Pulmonary artery endothelial cell (primary cell): ENCODE data around the gene PITHD1. TPM values are rescaled to one million over a fixed set of nuclear protein-coding genes. Genes with fewer than 3 reads are reported as not detected.
"Not testable (repeated sequence)": the region's sequence is repeated elsewhere in the genome, so short reads cannot be mapped to it uniquely, and the experiment has no call there.

Source experiments
- DNase-seq: peaks from one replicate; pipeline ENCODE4 v3.0.0-alpha.2; 2011; ENCODE audit warnings: low read depth, low spot score
- total RNA-seq: library from RNA; depleted of rRNA; stranded (reverse); fragments of >200 nt; gene quantifications from 2 replicates; pipeline ENCODE4 v1.2.3, GENCODE V29; 2014

Gene PITHD1, protein sequence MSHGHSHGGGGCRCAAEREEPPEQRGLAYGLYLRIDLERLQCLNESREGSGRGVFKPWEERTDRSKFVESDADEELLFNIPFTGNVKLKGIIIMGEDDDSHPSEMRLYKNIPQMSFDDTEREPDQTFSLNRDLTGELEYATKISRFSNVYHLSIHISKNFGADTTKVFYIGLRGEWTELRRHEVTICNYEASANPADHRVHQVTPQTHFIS
- total RNA-seq: 45.6 and 48.2 TPM in 2 replicates

DNA sequence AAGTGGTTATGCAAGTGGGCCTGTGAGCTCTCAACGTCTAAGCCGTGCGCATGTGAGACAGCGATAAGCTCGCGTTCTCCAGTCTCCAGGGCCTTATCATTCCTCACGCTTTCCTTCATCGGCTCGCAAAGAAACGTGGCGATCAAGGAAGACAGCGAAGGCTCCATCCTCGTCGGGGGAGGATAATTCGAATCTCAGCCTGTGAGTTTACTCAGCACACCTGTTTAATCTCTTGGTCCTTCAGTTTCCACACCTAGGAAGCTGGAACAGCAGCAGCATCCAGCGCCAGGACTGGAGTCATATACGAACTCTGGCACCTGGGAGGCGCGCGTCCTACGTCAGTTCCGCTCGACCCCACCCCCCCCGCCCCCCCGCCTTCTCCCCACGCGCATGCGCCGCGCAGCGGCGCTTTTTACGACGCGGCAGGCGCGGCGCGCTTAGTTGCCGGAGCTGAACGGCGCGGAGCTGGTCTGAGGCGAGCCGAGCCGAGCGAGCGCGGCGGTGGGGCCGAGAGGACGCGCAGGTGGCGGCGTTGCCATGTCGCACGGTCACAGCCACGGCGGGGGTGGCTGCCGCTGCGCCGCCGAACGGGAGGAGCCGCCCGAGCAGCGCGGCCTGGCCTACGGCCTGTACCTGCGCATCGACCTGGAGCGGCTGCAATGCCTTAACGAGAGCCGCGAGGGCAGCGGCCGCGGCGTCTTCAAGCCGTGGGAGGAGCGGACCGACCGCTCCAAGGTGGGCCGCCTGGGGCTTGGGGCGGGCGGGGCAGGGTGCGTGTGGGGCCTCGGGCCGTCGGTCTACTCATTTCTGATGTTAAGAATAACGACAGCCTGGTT, at the start of gene PITHD1:
PITHD1 (plus strand) TSS at position 440 of the 836 bp plus-strand sequence; CDS start at position 538, 98 bp downstream.
- no peak for DNase-seq

DNA sequence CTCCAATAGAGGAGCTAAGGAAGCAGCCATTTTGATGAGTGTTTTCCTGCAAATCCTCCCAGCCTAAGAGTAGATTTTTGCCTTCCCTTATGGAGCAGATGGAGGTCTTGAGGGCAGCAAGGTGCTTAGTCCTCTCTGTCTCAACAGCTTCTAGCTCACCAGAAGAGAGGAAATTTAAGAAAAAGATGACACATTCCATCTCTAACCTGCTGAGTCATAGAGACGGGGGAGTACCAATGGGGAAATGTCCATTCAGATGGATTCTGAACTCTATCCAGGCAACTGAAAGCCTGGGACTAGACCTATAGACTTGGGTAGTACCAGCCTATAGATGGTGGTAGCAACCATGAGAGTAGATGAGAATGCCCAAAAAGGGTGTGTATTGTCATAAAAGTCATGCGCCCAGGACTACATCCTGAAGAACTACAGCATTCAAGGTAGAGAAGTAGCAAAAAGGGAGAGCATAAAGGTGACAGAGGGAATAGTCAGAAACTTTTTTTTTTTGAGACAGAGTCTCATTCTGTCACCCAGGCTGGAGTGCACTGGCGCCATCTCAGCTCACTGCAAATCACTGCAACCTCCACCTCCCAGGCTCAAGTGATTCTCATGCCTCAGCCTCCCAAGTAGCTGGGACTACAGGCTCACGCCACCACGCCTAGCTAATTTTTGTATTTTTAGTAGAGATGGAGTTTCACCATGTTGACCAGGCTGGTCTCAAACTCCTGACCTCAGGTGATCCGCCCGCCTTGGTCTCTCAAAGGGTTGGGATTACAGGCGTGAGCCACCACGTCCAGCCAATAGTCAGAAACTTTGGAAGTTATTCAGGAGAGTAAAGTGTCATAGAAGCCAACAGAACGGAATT, 45.6 kb upstream of the PITHD1 start:
- DNase-seq: no peak

DNA sequence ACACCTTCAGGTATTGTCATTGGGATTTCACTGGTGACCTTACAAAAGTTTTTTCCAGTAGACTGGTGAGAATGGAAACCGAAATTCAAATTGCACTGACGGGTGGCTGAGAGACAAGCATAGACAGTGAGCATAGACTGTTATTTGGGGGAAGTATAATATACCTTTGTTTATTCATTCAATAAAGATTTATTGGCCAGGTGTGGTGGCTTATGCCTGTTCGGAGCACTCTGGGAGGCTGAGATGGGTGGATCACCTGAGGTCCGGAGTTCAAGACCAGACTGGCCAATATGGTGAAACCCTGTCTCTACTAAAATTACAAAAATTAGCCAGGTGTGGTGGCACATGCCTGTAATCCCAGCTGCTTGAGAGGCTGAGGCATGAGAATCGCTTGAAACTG, 44.9 kb upstream of the PITHD1 start:
- not testable (repeated sequence) for DNase-seq

DNA sequence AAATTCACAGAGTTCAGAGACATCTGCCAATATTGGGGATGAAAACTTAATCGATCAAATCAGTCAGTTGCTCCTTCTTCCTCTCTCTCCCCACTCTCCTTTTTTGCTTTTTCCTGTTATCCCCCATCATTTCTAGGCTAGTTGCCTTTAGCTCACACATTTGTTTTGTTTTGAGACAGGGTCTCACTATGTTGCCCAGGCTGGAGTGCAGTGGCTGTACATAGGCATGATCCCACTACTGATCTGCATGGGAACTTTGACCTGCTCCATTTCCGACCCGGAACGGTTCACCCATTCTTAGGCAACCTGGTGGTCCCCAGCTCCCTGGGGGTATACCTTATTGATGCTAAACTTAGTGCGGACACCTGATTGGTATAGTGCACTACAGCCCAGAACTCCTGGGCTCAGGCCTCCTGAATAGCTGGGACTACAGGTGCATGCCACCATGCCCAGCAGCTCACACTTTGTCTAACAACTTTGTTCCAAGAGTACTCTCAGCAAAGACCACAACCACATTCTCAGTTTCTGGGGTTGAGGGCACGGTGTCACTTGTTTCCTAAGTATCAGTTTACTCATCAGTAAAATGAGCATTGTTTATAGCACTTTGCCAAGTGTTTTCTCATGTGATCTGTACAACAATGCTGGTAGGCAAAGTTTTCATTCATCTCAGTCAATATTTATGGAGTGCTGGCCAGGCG, 41.6 kb upstream of the PITHD1 start:
- no peak for DNase-seq

DNA sequence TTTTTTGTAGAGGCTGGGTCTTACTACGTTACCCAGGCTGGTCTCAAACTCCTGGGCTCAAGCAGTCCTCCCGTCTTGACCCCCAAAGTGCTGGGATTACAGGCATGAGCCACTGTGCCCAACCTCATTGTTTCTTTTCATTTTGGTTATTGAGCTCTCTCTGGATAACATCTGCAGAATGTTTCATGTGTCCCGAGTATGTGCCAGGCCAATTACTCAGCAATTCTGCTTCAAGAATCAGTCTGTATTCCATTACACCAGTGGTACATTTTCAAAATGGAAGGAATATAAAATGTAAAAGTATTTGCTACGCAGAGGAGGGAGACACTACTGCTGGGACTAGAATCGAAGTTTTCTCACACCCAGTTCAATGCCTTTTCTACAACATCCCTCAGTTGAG, 36.6 kb upstream of the PITHD1 start:
- no peak for DNase-seq

DNA sequence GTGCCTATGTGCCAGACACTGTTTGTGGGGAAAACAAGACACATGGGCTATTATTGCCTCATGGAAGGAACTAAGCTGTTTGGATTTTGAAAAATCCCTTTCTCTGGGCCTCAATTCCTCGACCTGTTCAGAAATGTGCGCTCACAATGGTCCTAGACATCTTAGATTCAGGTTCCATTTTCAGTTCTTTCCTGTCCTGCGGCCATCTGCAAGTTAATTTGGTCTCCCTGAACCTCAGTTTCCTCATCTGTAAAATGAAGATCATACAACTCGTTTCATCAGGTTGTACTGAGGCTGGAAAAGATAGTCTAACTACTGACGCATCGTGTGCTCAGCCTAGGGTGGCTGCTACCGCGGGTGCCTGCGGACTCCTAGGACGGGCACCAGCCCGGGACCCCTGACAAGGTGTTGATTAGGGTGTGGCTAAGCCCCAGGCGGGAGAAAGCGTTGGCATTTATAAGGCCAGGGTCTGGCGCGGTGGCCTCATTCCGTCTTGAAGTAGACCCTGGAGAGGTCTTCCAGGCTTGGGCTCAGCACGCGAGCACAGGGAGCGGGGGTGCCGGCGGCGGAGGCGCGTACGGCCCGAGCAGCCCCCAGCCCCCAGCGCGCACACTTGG, 35.4 kb upstream of the PITHD1 start:
- no peak for DNase-seq

DNA sequence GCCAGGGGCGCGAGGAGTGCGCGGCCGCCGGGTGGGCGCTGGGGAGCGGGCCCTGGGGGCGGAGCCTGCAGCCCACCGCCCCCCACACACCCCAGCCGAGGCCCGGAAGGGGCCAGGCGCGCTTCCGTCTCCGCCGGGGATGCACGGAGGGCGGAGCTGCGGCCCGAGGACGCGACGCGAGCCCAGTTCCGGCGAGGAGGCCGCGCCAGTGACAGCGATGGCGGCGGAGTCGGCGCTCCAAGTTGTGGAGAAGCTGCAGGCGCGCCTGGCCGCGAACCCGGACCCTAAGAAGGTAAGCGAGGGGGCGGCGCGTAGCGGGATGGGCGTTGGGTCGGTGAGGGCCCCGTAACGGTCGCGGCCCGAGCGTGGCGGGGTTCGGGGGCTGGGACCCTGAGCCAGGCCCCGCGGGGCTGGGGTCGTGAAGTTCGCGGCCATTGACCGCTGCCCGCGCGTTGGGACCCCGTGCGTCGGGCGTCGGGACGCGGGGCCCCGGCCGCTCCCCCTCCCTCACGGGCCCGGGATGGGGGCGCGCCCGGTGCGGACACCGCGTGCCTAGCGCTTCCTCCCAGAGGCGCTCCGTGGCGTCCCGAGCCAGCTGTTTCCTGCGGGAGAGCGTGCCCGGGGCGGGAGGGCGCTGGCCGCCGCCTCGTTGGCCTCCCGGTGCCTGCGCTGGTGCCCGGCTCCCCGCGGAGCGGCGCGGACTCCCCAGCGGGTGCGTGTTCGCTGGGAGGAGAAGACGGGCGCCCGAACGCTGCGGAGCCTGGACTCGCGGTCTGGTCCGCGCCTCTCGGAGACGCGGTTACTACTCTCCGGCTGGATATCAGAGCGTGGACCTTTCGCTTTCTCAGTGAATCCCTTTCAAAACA, 34.7 kb upstream of the PITHD1 start, which contains the start of gene ELOA:
ELOA (plus strand) TSS at position 185 of the 866 bp plus-strand sequence; CDS start at position 218, 33 bp downstream.
- DNase-seq: no peak

DNA sequence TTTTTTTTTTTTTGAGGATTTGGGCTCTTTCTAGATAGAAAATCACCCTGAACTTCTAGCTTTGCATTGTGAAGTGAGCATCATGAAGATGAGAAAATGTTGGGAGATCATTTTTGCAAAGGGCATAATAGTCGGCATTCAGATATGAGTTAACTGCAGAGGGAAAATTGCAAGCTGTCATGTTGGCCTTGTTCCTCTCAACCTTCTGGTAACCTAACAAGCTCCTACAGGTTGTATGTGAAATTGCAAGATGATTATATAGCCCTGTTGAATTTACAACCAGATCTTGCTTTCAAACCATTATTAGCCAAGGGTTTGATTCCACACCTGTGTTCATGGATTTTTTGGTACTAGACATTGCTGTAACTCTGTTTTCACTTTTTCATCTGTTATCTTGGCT, 32.7 kb upstream of the PITHD1 start:
- DNase-seq: no peak

DNA sequence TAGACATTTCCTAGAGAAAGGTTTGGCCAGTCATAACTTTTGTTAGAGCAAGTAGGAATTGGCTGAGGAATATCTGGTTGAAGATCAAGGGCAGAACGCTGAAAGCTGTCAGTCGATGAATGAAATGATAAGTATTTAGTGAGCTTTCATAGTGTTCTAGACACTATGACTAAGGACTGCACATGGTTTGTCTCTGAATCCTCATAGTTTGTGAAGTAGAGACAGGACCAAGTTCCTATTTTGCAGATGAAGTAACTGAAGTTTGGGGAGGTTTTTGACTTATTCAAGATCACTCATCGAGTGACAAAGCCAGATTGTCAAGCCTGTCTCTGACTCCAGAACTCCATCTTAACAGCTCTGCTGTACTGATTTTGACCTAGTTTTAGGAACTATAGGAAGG, 30.2 kb upstream of the PITHD1 start:
- no peak for DNase-seq

DNA sequence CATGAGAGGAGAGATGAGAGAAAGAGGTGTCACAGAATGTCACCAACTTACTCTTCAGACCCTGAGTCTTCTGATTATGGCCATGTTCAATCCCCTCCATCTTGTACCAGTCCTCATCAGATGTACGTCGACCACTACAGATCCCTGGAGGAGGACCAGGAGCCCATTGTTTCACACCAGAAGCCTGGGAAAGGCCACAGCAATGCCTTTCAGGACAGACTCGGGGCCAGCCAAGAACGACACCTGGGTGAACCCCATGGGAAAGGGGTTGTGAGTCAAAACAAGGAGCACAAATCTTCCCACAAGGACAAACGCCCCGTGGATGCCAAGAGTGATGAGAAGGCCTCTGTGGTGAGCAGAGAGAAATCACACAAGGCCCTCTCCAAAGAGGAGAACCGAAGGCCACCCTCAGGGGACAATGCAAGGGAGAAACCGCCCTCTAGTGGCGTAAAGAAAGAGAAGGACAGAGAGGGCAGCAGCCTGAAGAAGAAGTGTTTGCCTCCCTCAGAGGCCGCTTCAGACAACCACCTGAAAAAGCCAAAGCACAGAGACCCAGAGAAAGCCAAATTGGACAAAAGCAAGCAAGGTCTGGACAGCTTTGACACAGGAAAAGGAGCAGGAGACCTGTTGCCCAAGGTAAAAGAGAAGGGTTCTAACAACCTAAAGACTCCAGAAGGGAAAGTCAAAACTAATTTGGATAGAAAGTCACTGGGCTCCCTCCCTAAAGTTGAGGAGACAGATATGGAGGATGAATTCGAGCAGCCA, 27.0 kb upstream of the PITHD1 start:
- no peak for DNase-seq

DNA sequence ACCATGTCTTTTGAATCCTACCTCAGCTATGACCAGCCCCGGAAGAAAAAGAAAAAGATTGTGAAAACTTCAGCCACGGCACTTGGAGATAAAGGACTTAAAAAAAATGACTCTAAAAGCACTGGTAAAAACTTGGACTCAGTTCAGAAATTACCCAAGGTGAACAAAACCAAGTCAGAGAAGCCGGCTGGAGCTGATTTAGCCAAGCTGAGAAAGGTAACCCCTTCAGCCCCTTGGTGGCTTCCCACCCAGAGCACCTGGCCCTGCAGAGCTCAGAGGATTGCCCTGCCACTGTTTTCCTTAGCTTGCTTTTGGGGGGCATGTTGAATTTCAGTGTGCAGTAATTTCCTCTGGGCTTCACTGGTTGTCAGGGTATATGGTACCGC, 26.4 kb upstream of the PITHD1 start:
- no peak for DNase-seq

DNA sequence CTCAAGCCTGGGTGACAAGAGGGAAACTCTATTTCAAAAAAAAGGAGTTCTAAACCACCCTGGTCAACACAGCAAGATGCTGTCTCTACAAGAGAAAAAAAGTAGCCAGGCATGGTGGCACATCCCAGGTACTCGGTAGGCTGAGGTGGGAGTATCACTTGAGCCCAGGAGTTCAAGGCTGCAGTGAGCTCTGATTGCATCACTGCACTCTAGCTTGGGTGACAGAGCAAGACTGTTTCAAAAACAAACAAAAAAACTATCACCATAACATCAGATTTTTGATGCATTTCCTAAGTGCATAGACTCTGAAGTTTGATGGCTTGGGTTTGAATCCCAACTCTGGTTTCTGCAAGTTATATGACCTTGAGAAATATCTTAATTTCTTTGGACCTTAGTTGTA, 25.3 kb upstream of the PITHD1 start:
- DNase-seq: no peak

DNA sequence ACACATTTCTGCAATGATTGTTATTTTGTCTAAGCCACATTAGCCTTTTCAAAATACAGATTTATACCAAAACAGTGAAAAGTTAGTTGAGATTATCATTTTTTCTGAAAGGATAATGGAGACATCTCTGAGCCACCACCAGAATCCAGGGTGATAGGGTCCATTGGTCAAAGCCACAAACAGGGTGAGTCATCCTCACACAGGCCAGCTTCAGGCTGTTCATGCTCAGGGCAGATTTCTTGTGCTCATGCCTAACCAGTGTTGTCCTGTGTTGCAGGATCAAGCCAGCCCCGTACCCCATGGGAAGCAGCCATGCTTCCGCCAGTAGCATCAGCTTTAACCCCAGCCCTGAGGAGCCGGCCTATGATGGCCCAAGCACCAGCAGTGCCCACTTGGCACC, 21.5 kb upstream of the PITHD1 start:
- DNase-seq: no peak

DNA sequence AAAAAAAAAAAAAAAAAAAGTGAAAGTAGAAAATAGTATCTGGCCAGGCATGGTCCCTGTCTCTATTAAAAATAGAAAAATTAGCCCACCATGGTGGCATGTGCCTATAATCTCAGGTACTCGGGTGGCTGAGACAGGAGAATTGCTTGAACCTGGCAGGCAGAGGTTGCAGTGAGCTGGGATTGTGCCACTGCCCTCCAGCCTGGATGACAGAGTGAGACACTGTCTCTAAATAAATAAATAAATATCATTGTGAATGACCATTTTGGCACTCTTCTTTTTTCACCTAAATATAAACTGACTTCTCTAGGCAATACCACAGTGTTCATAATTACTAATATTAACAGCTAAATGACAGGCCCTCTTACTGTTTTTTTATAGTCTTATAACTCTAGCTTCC, 20.4 kb upstream of the PITHD1 start:
- no peak for DNase-seq

DNA sequence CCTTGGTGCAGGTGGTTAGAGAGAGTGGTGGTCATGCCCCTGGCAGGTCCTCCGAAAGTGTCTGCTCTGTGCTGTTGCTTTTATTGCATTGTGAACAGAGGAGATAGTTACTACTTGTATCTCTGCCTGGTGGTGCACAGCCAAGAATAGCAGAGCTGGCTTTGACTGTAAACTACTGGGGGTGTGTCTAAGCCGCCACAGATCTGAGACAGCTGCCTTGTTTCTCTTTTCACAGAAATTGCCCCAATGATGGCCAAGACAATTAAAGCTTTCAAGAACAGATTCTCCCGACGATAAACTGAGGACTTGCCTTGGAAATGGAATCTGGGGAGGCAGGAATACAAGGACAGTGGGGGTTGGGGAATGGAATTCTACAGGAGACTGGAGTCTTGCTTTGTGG, 18.9 kb upstream of the PITHD1 start:
- DNase-seq: no peak

DNA sequence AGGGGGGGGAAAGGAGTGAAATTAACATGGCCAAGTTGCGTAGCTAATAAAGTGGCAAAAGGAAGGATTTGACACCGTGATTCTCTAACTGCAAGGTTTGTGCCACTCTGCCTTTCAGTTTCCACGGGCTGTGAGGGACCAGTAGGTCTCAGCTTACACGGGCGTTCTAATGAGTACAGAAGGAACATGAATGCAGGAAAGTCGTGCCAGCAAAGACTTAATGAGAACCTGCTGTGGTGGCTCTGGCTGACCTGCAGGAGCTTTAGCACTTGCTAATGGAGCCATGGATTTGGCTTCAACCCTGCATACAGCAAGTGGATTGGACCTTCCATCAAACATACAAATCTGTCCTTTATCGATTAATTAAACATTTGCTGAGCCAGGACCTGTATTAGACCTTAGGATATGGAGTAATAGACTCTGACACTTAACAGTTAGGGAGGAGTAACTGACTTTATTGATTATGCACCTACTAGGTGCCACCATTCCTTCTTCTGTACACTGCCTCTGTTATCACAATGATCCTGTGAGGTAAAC, 15.1 kb upstream of the PITHD1 start:
- DNase-seq: no peak

DNA sequence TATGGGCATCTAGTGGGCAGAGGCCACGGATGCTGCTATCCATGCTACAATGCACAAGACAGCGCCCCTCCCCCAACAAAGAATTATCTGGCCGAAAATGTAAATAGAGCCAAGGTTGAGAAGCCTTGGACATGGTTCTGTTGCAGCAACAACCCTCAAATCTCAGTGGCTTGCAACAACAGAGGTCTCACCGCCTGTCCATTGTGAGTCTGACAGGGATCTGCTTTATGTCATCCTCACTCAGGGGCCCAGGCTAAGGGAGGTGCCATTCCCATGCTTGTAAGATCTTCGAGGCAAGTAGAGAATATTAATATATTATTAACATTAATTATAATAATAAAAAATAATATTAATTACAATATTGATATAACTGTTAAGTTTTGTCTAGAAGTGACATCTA, 9.5 kb upstream of the PITHD1 start:
- no peak for DNase-seq

DNA sequence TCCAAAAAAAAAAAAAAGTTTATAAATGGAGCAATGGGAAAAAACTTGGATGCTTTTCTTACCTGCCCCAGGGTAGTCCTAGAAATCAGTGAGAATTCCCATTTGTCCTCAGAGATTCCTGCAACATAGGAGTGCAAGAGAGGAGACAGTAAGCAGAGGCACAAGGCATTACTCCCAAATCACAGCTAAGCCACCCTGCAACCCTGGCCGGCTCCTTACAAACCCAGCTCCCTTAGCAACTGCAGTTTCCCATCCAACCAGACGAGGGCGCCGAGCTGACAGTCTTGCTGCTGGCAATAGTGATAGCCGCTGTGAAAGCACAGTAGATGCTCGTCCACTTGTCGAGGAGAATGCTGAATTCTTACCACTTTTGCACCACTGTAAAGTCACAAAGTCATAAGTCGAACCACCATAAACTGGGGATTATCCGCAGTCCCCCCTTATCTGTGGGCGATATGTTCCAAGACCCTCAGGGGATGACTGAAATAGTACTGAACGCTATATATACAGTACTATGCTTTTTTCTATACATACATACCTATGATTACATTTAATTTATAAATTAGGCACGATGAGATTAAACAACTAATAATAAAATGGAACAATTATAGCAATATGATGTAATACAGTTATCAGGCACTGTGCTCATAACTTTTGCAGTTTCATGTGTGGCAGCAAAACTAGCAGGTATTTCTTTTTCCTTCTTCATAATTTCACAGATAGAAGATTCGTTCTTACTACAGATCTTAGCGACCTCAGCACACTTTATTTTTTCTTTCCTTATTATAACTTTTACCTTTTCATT, 6.0 kb upstream of the PITHD1 start:
- no peak for DNase-seq
